ENCODE data around the gene P2RY4.

DNA sequence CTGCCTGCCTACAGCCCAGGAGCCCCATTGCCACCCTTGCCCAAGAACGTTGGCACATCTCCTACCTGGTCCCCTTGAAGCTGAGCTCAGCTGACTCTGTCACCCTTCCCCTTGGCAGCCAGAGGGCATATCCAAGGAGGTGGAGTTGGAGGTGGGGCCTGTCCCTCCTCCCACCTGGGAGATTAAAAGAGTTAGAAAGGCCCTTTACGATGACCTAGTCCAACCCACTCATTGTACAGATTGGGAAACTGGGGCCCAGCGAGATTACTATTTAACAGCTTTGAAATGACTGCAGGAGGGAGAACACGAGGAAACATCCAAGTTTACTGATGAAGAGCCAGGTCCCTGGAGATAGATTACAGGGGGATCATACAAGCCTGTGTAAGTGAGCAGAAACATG, at the start of gene P2RY4:
- TF ChIP-seq SNRNP70 (IDR thresholded peaks at IDR 0.05; ENCODE audit: low read depth, low read length) (no peak), ZC3H4 (CRISPR knock-in tag; IDR thresholded peaks at IDR 0.05; ENCODE audit: borderline replicate concordance) (no peak), SP5 (CRISPR knock-in tag; IDR thresholded peaks at IDR 0.05; ENCODE audit: borderline replicate concordance, low read depth) (no peak), MAZ (IDR thresholded peaks at IDR 0.05; ENCODE audit: borderline replicate concordance, low read depth, low read length) (no peak), MAZ (CRISPR knock-in tag; IDR thresholded peaks at IDR 0.05; ENCODE audit: low read depth) (no peak), RORA (CRISPR knock-in tag; IDR thresholded peaks at IDR 0.05) (no peak), EP300 (IDR thresholded peaks at IDR 0.05; ENCODE audit: low read depth in 2 of 2, low read length in 2 of 2) (no peak), EP300 (CRISPR knock-in tag; IDR thresholded peaks at IDR 0.05; ENCODE audit: borderline replicate concordance) (no peak)
- TF ChIP-seq, protein P1, sequence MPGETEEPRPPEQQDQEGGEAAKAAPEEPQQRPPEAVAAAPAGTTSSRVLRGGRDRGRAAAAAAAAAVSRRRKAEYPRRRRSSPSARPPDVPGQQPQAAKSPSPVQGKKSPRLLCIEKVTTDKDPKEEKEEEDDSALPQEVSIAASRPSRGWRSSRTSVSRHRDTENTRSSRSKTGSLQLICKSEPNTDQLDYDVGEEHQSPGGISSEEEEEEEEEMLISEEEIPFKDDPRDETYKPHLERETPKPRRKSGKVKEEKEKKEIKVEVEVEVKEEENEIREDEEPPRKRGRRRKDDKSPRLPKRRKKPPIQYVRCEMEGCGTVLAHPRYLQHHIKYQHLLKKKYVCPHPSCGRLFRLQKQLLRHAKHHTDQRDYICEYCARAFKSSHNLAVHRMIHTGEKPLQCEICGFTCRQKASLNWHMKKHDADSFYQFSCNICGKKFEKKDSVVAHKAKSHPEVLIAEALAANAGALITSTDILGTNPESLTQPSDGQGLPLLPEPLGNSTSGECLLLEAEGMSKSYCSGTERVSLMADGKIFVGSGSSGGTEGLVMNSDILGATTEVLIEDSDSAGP (CRISPR knock-in tag; IDR thresholded peaks at IDR 0.05; ENCODE audit: borderline replicate concordance), result no peak
- TF ChIP-seq, protein P2, sequence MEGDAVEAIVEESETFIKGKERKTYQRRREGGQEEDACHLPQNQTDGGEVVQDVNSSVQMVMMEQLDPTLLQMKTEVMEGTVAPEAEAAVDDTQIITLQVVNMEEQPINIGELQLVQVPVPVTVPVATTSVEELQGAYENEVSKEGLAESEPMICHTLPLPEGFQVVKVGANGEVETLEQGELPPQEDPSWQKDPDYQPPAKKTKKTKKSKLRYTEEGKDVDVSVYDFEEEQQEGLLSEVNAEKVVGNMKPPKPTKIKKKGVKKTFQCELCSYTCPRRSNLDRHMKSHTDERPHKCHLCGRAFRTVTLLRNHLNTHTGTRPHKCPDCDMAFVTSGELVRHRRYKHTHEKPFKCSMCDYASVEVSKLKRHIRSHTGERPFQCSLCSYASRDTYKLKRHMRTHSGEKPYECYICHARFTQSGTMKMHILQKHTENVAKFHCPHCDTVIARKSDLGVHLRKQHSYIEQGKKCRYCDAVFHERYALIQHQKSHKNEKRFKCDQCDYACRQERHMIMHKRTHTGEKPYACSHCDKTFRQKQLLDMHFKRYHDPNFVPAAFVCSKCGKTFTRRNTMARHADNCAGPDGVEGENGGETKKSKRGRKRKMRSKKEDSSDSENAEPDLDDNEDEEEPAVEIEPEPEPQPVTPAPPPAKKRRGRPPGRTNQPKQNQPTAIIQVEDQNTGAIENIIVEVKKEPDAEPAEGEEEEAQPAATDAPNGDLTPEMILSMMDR (CRISPR knock-in tag; IDR thresholded peaks at IDR 0.05), result no peak
- TF ChIP-seq, protein P3, sequence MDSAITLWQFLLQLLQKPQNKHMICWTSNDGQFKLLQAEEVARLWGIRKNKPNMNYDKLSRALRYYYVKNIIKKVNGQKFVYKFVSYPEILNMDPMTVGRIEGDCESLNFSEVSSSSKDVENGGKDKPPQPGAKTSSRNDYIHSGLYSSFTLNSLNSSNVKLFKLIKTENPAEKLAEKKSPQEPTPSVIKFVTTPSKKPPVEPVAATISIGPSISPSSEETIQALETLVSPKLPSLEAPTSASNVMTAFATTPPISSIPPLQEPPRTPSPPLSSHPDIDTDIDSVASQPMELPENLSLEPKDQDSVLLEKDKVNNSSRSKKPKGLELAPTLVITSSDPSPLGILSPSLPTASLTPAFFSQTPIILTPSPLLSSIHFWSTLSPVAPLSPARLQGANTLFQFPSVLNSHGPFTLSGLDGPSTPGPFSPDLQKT (CRISPR knock-in tag; IDR thresholded peaks at IDR 0.05; ENCODE audit: borderline replicate concordance), result no peak

Measured in HepG2 (cell line).